ENCODE results near the gene ADCYAP1R1. TPM values are rescaled to one million over a fixed set of nuclear protein-coding genes. Genes with fewer than 3 reads are reported as not detected.

Gene ADCYAP1R1
- total and polyA plus RNA-seq, 2 of the 8 experiments (the other 6 are each of a cell fraction or from before 2014, with no cell fraction given): 14.4 to 14.6 TPM

DNA sequence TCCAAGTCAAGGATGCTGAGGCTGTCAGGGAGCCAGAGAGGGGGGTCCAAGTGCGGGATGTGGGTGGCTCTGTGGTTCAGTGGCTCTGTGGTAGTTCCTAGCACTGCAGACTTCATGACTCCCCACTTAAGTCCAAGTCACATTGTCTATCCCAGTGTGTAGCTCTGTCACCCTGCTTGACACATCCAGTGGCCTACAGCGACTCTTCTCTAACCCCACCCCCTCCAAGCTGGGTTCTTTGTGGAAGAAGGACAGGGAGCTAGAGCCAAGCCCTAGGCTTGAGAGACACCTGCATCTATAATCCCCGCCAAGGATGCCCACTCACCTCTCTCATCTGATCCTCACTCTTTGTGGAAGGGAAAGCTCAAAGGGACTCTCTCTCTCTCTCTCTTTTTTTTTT lies 57.6 kb downstream of the ADCYAP1R1 start:
- Histone ChIP-seq H3K14ac (ENCODE audit: insufficient read length) (no peak overlapping the region), H2BK120ac (replicated peaks; ENCODE audit: low read depth, low read length) (no peak overlapping the region), H4K8ac (ENCODE audit: extremely low read depth, insufficient read depth, low read length) (no peak overlapping the region), H3K9ac (replicated peaks in 1 of 4; ENCODE audit: extremely low read depth in 1 of 4, low read depth in 3 of 4, low read length in 3 of 4) (no peak overlapping the region), H3K4me2 (ENCODE audit: insufficient read depth in 1 of 2, low read depth in 2 of 2, low read length in 2 of 2) (no peak overlapping the region), H2BK5ac (ENCODE audit: low read depth, low read length) (no peak overlapping the region), H4K5ac (ENCODE audit: insufficient read length, low read depth, low read length) (no peak overlapping the region), H3K4ac (replicated peaks; ENCODE audit: insufficient read length, low read depth, low read length) (no peak overlapping the region), H2BK15ac (ENCODE audit: low read length) (no peak overlapping the region), H3K79me1 (ENCODE audit: low read depth, low read length) (no peaks in the 10 kb centered on the region), H3K23ac (ENCODE audit: insufficient read length) (no peak overlapping the region), H3K36me3 (ENCODE audit: control insufficient read depth in 2 of 4, insufficient read depth in 4 of 4, low read length in 3 of 4) (no peaks in the 10 kb centered on the region), H3K79me2 (ENCODE audit: control insufficient read depth in 1 of 2, insufficient read depth in 2 of 2, low read length in 2 of 2) (no peaks in the 10 kb centered on the region), H2BK20ac (ENCODE audit: low read length) (no peak overlapping the region), H3K56ac (replicated peaks; ENCODE audit: insufficient read length, low read depth, low read length) (no peak overlapping the region), H2BK12ac (ENCODE audit: low read depth, low read length) (no peak overlapping the region), H2AK5ac (ENCODE audit: low read depth, low read length) (no peak overlapping the region), H3K9me3 (ENCODE audit: insufficient read depth in 2 of 2, low read depth in 1 of 2, low read length in 1 of 2) (no peaks in the 10 kb centered on the region), H3K4me3 (ENCODE audit: extremely low read depth in 1 of 4, insufficient read depth in 2 of 4, low read depth in 3 of 4, low read length in 4 of 4) (no peak overlapping the region), H3K23me2 (ENCODE audit: low read depth, low read length) (no peaks in the 10 kb centered on the region), H4K91ac (replicated peaks; ENCODE audit: insufficient read length, low read length) (no peak overlapping the region), H3K18ac (ENCODE audit: extremely low read depth, low read length) (no peak overlapping the region), H4K20me1 (replicated peaks in 1 of 2; ENCODE audit: control insufficient read depth in 1 of 2, insufficient read depth in 2 of 2, low read length in 2 of 2) (peaks cover 0 to 2% of the 10 kb centered on the region in 2 experiments), H3K27me3 (replicated peaks in 1 of 4; ENCODE audit: control insufficient read depth in 3 of 4, extremely low read depth in 1 of 4, insufficient read depth in 3 of 4, low read length in 3 of 4) (no peaks in the 10 kb centered on the region; a peak in 1 of 7 replicates), H3K27ac (ENCODE audit: low read depth, low read length) (no peak overlapping the region), H2AFZ (ENCODE audit: low read length) (no peak overlapping the region), H3K4me1 (replicated peaks in 1 of 4; ENCODE audit: control insufficient read depth in 3 of 4, insufficient read depth in 4 of 4, low read length in 3 of 4) (no peaks in the 10 kb centered on the region; a peak in 1 of 7 replicates)
- ChIA-PET POLR2A (ENCODE audit: partially characterized antibody) (no interaction called here), CTCF (ENCODE audit: partially characterized antibody) (interaction anchor here (0.6 to 19.4 kb wide), 4 partner anchors 12 to 1420 kb away, joined by 3 to 162 read pairs (median 10); no protein-coding TSS in a partner anchor)
- DNase-seq (ENCODE audit: low read depth in 1 of 2, low spot score in 2 of 2) (peak in 1 of 2 experiments; percentile 16), FAIRE-seq (no peak)
- 88% methylated on average over 3 of the region's 3 CpGs; no CpG with 5 or more reads in 1 of the 2 experiments for WGBS, 2 experiments (ENCODE audit: extremely low coverage in 1 of 2, insufficient coverage in 1 of 2, insufficient read length in 1 of 2, insufficient replicate concordance in 2 of 2, low coverage in 1 of 2, low lambda C conversion rate in 2 of 2, missing lambda C conversion rate in 1 of 2)
- TF ChIP-seq CTBP2 (IDR thresholded peaks at IDR 0.05; ENCODE audit: borderline replicate concordance, insufficient read depth, insufficient read length, low read length) (no peak), EZH2 (IDR thresholded peaks at IDR 0.05; ENCODE audit: low read depth, low read length, severe bottlenecking) (no peak), CHD2 (IDR thresholded peaks at IDR 0.05; ENCODE audit: low read length) (no peak), BCL11A (IDR thresholded peaks at IDR 0.05; ENCODE audit: low read depth in 2 of 2, low read length in 2 of 2) (no peak), YY1 (IDR thresholded peaks at IDR 0.05; ENCODE audit: low read depth, low read length) (no peak), ASH2L (IDR thresholded peaks at IDR 0.05; ENCODE audit: low read length) (no peak), NANOG (IDR thresholded peaks at IDR 0.05; ENCODE audit: insufficient read depth, low read depth, low read length, poor library complexity, severe bottlenecking) (no peak), JUN (IDR thresholded peaks at IDR 0.05; ENCODE audit: low read depth, low read length) (no peak), CBX5 (IDR thresholded peaks at IDR 0.05; ENCODE audit: low read depth, low read length) (no peak)
